Spinal cord (tissue), 10 donors: ENCODE data around the gene TRAF3IP3. TPM values are rescaled to one million over a fixed set of nuclear protein-coding genes. Genes with fewer than 3 reads are reported as not detected.

Experiments used
- DNase-seq, 6 donors: peaks; one replicate each; pipeline versions ENCODE4 v3.0.0 to v3.0.0-alpha.2; 2013 to 2015; ENCODE audit warnings: low spot score in 6 of 6, low read depth in 4 of 6
- H3K27ac ChIP-seq: one replicate; pipeline ENCODE4 v1.5.1; 2013; ENCODE audit warnings: low read depth, low read length, control low read depth
- H3K27me3 ChIP-seq: one replicate; pipeline ENCODE4 v1.6.1; 2013; ENCODE audit warnings: low read length; ENCODE audit not compliant: control insufficient read depth, insufficient read depth
- H3K36me3 ChIP-seq: one replicate; pipeline ENCODE4 v1.6.1; 2013; ENCODE audit warnings: low read length; ENCODE audit not compliant: control insufficient read depth, insufficient read depth
- H3K4me1 ChIP-seq: one replicate; pipeline ENCODE4 v1.6.1; 2013; ENCODE audit warnings: low read length; ENCODE audit not compliant: control insufficient read depth, insufficient read depth
- H3K4me3 ChIP-seq: one replicate; pipeline ENCODE4 v1.5.1; 2013; ENCODE audit warnings: low read depth, low read length, control low read depth
- H3K9me3 ChIP-seq: one replicate; pipeline ENCODE4 v1.6.1; 2013; ENCODE audit warnings: low read length; ENCODE audit not compliant: control insufficient read depth, insufficient read depth
- WGBS: methylation state at CpG from one replicate; pipeline ENCODE4 v1.1.5; 2013; ENCODE audit warnings: missing lambda C conversion rate; ENCODE audit not compliant: insufficient coverage; 5-methylcytosine and 5-hydroxymethylcytosine counted together
- polyA plus RNA-seq, 2 donors: library from polyadenylated mRNA; unstranded; fragments of 120-200 nt; gene quantifications; one replicate each; pipeline ENCODE4 v1.2.1, GENCODE V29; 2013; ENCODE audit not compliant: insufficient read length in 2 of 2
- total RNA-seq, 2 donors: library from RNA; depleted of rRNA in 1 of 2; stranded (reverse); fragments of 120-200 nt in 1 of 2; fragments of >200 nt in 1 of 2; gene quantifications; one replicate each; pipeline versions ENCODE4 v1.2.3 to v1.2.4, GENCODE V29; 2013 to 2014
- donor health status: healthy.

Gene TRAF3IP3
- total and polyA plus RNA-seq, 4 donors, result 0.95 to 2.8 (median 1.5) TPM

GRCh38 chr1:209772126-209772525 is 16.3 kb downstream of the TRAF3IP3 start:
- DNase-seq, result peak in 1 of 6 donors; percentile 60
- Histone ChIP-seq H3K9me3 (no peaks in the 10 kb centered on the region), H3K36me3 (no peaks in the 10 kb centered on the region), H3K4me1 (no peaks in the 10 kb centered on the region), H3K27ac (no peak overlapping the region), H3K27me3 (no peaks in the 10 kb centered on the region), H3K4me3 (no peak overlapping the region)
- 73% methylated on average over 6 of the region's 6 CpGs for WGBS

GRCh38 chr1:209774592-209774991 is 18.7 kb downstream of the TRAF3IP3 start:
- H3K4me3 ChIP-seq, result no peak overlapping the region
- no peaks in the 10 kb centered on the region for H3K36me3 ChIP-seq
- DNase-seq, result no peak
- H3K27me3 ChIP-seq, result no peaks in the 10 kb centered on the region
- H3K27ac ChIP-seq, result no peak overlapping the region
- no peaks in the 10 kb centered on the region for H3K4me1 ChIP-seq
- no peaks in the 10 kb centered on the region for H3K9me3 ChIP-seq
- WGBS, result 92% methylated on average over 1 of the region's 1 CpG

- no peak for DNase-seq
- H3K27me3 ChIP-seq, result no peaks in the 10 kb centered on the region
- H3K36me3 ChIP-seq, result peaks cover 3% of the 10 kb centered on the region
- no peaks in the 10 kb centered on the region for H3K9me3 ChIP-seq
- 90% methylated on average over 2 of the region's 2 CpGs for WGBS
- no peaks in the 10 kb centered on the region for H3K4me1 ChIP-seq
- no peak overlapping the region for H3K27ac ChIP-seq
- H3K4me3 ChIP-seq, result no peak overlapping the region
These were observed 19.8 kb downstream of the TRAF3IP3 start for GRCh38 chr1:209775678-209776077.

DNA sequence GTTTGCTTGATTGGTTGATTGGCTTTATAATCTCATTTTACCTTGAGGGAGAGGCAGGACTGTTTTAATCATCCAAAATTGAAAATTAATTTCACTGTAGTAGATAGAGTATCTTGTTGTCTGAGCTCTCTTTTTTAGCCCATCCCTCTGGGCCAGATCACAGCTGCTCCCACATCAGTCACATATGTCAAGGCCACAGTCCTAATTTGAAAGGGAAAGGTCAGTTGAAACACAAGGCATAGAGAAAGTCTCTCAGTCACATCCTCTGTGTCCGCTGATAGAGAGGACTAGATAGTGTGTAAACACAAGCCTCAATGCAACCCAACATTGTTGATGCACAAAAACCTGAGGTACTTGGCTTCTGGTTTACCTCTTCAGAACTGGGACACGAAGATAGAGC is 21.7 kb downstream of the TRAF3IP3 start:
- H3K27me3 ChIP-seq, result no peaks in the 10 kb centered on the region
- peaks cover 3% of the 10 kb centered on the region for H3K36me3 ChIP-seq
- no CpG with 5 or more reads among the region's 2 CpGs for WGBS

GRCh38 chr1:209778102-209778501 is 22.2 kb downstream of the TRAF3IP3 start:
- DNase-seq, result no peak
- Histone ChIP-seq H3K36me3 (peaks cover 3% of the 10 kb centered on the region), H3K27me3 (no peaks in the 10 kb centered on the region), H3K4me3 (no peak overlapping the region), H3K9me3 (no peaks in the 10 kb centered on the region), H3K27ac (no peak overlapping the region), H3K4me1 (peaks cover 2% of the 10 kb centered on the region)
- WGBS, result 89% methylated on average over 1 of the region's 1 CpG

More for the DNA sequence above, 21.7 kb downstream of the TRAF3IP3 start:
- no peak overlapping the region for H3K4me3 ChIP-seq
- no peaks in the 10 kb centered on the region for H3K4me1 ChIP-seq
- H3K27ac ChIP-seq, result no peak overlapping the region
- H3K9me3 ChIP-seq, result no peaks in the 10 kb centered on the region
- DNase-seq, result no peak

DNA sequence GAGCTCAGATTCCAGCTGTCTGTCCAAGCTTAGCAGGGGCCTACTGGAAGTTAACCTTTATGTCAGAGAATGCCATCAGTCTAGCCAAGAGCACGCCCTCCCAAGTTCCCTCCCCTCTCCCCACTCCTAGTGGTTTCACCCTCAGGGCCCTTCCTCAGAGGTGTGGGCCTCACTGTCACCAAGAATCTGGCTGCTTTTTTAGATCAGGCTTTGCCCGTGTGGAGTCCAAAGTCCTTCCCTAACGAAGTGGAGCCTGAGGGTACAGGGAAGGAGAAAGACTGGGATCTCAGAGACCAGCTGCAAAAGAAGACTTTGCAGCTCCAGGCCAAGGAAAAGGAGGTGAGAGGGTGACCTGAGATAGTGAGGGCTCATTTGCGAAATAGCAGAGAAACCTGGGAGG is 24.4 kb downstream of the TRAF3IP3 start:
- no peak for DNase-seq
- peaks cover 3% of the 10 kb centered on the region for H3K36me3 ChIP-seq
- H3K4me3 ChIP-seq, result no peak overlapping the region
- H3K9me3 ChIP-seq, result no peaks in the 10 kb centered on the region
- 82% methylated on average over 3 of the region's 4 CpGs for WGBS
- H3K27ac ChIP-seq, result no peak overlapping the region
- no peaks in the 10 kb centered on the region for H3K27me3 ChIP-seq
- peaks cover 11% of the 10 kb centered on the region for H3K4me1 ChIP-seq

DNA sequence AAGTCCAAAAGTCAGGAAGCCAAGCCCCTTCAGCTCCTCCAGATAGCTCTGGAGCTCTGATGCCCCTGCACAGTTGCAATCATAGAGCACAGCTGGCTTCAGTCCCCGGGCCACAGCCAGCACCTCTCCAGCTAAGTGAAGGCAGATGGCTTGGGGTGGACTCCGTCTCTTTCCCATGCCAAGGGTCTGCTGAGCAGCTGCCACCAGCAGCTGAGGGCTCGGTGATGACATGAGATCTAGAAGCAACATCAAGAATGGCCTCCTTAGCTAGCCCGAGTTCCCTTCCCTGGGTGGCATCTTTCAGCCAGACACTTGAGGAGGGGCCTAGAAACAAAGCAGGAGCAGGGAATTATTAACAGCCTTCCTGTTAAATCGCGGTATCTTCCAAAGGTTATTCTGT is 27.5 kb downstream of the TRAF3IP3 start:
- Histone ChIP-seq H3K27me3 (peaks cover 15% of the 10 kb centered on the region), H3K27ac (no peak overlapping the region), H3K9me3 (no peaks in the 10 kb centered on the region), H3K4me3 (peak overlapping the region; percentile 62), H3K4me1 (peaks cover 11% of the 10 kb centered on the region), H3K36me3 (peaks cover 3% of the 10 kb centered on the region)
- peak in 1 of 6 donors; percentile 9 for DNase-seq
- WGBS, result 33% methylated on average over 6 of the region's 6 CpGs

DNA sequence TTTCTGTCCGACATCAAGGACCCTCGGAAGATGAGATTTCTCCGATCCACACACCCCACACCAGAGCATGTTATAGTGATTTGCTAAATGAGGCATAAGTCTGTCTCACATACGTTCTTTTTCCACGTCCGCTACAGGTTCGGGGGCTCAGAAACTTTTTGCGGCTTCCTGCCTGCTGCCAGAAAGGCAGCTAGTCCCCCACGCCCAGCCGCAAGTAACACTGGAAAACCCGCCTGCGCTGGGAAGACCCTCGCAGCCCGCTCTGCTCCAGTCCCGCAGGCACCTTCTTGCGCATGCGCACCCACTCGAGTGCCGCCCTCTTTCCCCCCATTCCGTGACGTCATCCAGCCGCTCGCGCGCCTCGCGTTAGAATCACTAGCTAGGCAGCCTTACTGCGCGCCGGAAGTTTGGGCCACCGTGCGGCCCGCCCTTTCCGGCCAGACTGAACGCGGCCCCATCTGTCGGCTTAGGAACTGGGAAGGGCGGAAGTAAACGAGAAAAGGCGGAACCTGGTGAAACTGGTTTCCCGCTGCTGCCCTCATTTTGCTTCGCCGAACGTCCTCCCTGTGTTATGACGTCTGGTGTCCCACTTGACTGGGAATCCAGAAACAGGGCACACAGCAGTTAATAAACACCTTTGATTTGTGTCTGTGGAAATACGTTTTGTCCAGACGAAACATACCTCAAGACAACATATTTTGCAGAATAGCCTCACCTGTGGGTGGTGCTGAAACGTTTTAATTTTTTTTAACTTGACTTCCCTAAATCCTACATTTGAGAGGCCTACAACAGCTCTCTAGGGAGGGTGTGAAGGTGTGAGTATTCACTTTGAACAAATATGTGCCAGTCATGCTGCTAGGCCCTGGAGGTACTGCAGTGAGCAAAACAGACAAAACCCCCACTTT is 28.7 kb downstream of the TRAF3IP3 start, which contains the start of gene C1orf74:
Gene C1orf74, minus strand, starts transcription at position 295 of the 905 bp plus-strand sequence. CDS start 925 bp downstream, outside the sequence.
- peak within 1 kb of the TSS; percentile 76 for H3K27ac ChIP-seq
- peak within 1 kb of the TSS; percentile 62 for H3K4me3 ChIP-seq
- H3K4me1 ChIP-seq, result peaks cover 11% of the 10 kb centered on the region
- H3K27me3 ChIP-seq, result peaks cover 24% of the 10 kb centered on the region
- DNase-seq, result peak; percentile 97 to 100 (median 98)
- H3K9me3 ChIP-seq, result no peaks in the 10 kb centered on the region
- WGBS, result under 1% methylated on average over 42 of the region's 48 CpGs
- H3K36me3 ChIP-seq, result peaks cover 3% of the 10 kb centered on the region

DNA sequence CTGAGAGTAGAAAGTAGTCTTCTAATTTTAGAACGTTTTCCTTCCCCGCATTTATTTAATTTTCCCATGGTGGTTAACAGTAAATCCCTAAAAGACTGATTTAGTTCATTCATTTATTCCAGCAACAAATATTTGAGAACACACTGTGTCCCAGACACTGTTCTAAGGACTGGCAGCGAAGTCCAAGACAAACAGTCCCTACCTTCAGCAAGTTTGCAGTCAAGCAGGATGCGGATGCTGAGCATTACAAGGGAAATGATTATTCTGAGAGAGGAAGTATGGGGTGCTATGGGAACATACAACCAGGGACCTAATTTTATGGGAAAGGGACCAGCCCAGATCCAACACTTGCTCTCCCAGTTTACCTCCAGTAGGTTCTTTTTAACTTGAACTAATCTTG is 29.7 kb downstream of the TRAF3IP3 start:
- no peak overlapping the region for H3K27ac ChIP-seq
- H3K36me3 ChIP-seq, result no peaks in the 10 kb centered on the region
- H3K27me3 ChIP-seq, result peaks cover 35% of the 10 kb centered on the region
- DNase-seq, result no peak
- no peaks in the 10 kb centered on the region for H3K9me3 ChIP-seq
- H3K4me1 ChIP-seq, result peaks cover 11% of the 10 kb centered on the region
- no peak overlapping the region for H3K4me3 ChIP-seq
- 50% methylated on average over 2 of the region's 4 CpGs for WGBS

DNA sequence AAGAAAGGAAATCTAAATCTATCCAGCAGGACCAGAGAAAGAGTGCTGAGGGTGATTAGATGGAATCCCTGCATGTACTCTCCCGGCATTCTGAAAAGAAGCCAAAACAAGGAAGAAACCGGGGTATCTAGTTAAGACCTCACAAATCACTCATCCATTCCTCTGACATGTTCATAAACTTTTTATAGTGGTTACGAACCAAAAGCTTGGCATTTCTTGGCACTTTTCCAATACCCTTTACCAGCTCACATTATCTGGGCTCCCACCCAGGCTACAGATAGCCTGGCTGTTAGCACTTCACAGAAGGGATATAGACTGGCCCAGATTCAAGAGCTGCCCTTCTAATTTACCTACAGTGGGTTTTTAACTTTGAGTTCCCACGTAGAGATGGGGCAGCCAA is 30.3 kb downstream of the TRAF3IP3 start:
- no peaks in the 10 kb centered on the region for H3K36me3 ChIP-seq
- H3K27ac ChIP-seq, result no peak overlapping the region
- H3K4me1 ChIP-seq, result peaks cover 11% of the 10 kb centered on the region
- 68% methylated on average over 4 of the region's 4 CpGs for WGBS
- H3K27me3 ChIP-seq, result peaks cover 38% of the 10 kb centered on the region
- H3K4me3 ChIP-seq, result no peak overlapping the region
- no peak for DNase-seq
- H3K9me3 ChIP-seq, result no peaks in the 10 kb centered on the region
